SH-SY5Y (cell line): ENCODE results near the gene PIM1.

Experiments used
- GATA2 ChIP-seq: IDR thresholded peaks from 2 replicates; pipeline ENCODE4 v1.6.1; 2011; ENCODE audit warnings: mild to moderate bottlenecking, low read depth, low read length
- GATA3 ChIP-seq: IDR thresholded peaks from 2 replicates; pipeline ENCODE4 v1.6.1; 2011; ENCODE audit warnings: low read depth, mild to moderate bottlenecking, low read length, moderate library complexity

DNA sequence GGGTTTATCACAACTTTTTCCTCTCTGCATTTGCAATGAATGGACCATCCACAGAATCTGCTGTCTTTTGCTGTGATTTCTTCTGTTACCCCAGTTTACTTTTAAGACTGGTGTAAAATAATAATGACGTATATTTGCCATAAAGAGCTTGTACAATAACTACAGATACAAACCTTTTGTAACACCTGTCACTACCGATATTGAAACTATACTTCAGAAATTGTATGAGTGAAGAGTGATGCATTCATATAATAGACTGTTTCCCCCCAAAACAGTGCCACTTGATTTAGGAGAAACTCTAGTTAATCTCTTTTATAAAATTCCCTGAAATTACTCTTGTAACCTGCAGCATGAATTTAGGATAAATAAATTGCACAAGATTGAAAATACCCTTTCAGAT is 26.4 kb upstream of the PIM1 start:
- TF ChIP-seq GATA2 (no peak), GATA3 (no peak)
